NCI-H128 (cell line): ENCODE measurements around the gene MOAP1.
"Not testable (repeated sequence)": the region's sequence is repeated elsewhere in the genome, so short reads cannot be mapped to it uniquely, and the experiment has no call there.

Experiments used
- DNase-seq: peaks from one replicate; lab custom pipeline; 2025; ENCODE audit not compliant: unreplicated experiment; lab: John Stamatoyannopoulos, UW

MOAP1 gene, protein sequence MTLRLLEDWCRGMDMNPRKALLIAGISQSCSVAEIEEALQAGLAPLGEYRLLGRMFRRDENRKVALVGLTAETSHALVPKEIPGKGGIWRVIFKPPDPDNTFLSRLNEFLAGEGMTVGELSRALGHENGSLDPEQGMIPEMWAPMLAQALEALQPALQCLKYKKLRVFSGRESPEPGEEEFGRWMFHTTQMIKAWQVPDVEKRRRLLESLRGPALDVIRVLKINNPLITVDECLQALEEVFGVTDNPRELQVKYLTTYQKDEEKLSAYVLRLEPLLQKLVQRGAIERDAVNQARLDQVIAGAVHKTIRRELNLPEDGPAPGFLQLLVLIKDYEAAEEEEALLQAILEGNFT

DNA sequence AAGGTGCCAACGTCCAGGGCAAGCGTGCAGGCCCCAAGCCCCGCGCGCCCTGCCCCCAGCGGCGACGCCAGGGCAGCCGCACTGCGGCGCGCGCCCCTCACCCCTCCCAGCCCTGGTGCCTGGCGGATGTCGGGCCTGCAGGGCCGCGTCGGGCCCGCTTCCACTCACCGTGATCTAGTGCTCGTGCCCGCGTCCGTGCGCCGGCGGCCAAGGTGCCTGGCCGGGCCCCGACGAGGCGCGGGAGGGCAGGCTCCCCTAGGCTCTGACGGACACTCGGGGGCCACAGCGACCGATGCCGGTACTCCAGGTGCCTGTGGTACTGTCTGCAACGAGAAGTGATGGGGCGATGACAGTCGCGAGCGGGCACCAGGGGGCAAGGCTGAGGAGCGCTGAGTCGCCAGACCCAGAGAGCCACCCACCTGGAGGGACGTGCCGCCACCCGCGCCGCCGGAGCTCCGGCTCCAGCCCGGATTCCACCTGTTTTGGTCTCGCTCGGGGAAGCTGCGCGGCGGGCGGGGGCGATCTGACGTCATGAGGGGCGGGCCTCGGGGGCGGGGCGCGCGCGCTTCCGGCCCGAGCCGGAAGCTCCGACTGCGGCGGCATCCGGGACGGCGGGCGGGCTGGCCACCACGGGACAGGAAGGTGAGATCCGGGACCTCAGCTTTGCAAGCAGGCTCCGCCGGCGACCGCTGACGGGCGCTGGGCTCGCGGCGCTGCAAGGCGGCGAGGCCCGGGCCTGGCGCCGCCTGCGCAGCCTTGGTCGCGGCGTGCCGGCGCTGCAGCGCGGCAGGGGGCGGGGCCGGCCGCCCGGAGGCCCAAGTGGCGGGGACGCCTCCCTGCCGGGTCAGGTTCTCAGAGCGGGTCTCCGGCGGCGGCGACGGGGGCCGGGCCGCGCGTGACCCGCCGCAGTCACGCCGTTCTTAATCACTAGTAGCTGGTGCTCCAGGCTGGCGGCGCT lies at the start of gene MOAP1, which contains the start of gene LYSET:
Gene MOAP1 (minus strand): TSS at position 507 of the 958 bp plus-strand sequence. CDS start 655 bp downstream, outside the sequence.
Gene LYSET (plus strand): TSS at position 927 of the 958 bp plus-strand sequence. CDS start 89 bp downstream, outside the sequence.
- peak; percentile 75 for DNase-seq

GRCh38 chr14:93233078-93233477 lies 48.4 kb upstream of the MOAP1 start:
- DNase-seq = not testable (repeated sequence)

DNA sequence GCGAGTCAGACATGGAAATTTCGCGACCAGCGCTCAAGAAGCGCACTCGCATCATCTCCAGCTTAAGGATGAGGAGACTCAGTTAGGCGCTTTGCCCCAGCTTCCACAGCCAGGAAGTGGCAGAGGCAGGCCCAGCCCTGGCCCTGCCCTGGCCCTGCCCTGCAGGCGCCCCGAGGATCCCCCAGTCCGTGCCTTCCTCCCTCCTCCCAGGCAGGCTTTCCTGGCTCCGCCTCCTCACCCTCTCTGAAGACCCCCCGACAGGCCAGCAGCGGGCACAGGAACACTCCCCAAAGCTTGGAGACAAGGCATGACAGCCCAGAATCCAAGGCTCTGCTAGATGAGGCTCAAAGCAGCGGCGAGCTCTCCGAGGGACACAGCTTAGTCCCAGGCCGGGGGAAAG lies 47.5 kb upstream of the MOAP1 start:
- no peak for DNase-seq

DNA sequence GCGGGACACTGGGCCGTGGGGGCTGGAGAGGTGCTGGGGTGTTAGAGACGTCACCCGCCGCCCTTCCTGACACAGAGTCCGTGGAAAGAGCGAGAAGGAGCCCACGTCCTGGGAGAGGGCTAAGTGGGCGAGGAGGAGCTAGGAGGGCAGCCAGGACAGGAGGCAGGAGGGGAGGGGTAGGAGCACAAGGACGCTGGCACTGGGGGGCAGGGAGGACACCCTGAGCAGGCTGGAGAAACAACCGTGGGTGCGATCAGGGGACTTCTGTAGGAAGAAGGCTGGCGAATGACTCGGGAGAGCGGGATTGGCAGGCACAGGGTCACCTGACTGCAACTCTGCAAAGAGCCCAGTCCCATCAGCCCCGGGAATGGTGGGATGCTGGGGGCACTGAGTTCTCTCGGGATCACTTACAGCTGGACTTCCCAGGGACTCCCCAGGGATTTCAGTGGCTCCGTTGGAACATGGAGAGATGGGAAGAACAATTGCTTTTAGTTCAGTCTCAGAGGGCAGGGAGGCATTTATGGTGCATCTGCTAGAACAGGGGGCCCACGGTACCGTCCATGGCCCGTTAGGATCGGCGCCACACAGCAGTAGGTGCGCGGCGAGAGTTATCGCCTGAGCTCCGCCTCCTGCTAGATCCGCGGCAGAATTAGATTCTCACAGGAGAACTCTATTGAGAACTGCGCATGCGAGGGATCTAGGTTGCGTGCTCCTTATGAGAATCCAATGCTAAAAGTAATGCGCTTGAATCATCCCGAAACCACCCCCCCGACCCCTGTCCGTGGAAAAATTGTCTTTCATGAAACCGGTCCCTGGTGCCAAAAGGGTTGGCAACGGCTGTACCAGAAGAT lies 46.7 kb upstream of the MOAP1 start:
- DNase-seq = peak; percentile 48

- DNase-seq = no peak
Measured at GRCh38 chr14:93230539-93230938, 45.8 kb upstream of the MOAP1 start.

GRCh38 chr14:93228550-93228949 lies 43.9 kb upstream of the MOAP1 start:
- DNase-seq = no peak

DNA sequence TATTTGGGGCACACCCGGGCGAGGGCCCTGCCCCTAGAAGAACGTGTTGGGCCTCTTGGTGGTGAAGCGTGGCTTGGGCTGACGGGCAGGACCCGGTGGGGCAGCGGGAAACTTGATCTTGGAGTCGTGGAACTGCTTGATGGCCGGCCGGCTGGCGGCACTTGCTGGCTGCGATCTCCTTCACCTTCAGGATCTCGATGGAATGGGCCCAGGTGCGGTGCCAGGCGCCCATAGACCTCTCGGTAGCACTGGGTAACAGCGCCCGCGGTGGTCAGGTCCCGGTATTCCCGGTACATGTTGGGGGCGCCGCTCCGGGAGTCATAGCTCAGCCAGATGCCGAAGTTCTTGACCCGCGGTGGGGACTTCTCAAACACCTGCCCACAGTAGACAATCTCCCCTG lies 38.9 kb upstream of the MOAP1 start:
- DNase-seq = no peak

DNA sequence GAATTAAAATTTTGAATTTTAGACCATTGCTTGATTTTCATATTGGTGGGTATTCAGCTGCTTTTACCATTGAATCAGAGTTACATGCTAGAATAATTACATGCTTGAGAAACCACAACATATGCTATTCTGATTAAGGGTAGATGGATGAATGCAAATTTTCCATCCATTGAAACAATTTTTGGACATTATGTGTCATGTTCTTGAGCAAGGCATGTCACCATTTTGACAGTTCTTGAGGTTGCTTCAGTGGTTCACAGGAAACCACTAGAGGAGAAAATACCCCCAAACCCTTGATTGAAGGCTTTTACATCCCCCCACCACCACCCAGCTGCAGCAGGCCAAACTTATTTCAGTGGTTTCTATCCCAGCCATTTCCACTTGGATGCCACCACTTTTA lies 35.8 kb upstream of the MOAP1 start:
- DNase-seq = no peak

GRCh38 chr14:93219103-93219726 lies 34.5 kb upstream of the MOAP1 start:
- peak; percentile 30 for DNase-seq

- DNase-seq = no peak
Measured at GRCh38 chr14:93214598-93214997, 29.9 kb upstream of the MOAP1 start.

DNA sequence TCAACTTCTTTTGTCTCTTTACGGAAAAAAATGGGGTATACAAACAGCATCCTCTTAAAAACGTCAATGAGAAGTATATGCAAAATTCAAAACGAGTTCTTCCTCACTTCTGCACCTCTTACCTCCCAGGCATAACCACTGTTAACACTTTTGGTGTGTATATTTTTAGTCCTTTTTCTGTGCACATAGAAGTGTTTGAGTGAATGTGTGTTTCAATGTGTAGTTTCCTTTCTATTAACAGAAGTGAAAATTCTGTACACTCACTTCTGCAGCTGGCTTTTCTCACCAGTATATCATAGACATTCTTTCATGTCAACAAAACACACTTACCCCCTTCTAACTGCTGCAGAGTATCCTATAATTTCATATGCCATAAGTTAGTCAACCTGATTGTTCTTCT lies 27.7 kb upstream of the MOAP1 start:
- no peak for DNase-seq

DNA sequence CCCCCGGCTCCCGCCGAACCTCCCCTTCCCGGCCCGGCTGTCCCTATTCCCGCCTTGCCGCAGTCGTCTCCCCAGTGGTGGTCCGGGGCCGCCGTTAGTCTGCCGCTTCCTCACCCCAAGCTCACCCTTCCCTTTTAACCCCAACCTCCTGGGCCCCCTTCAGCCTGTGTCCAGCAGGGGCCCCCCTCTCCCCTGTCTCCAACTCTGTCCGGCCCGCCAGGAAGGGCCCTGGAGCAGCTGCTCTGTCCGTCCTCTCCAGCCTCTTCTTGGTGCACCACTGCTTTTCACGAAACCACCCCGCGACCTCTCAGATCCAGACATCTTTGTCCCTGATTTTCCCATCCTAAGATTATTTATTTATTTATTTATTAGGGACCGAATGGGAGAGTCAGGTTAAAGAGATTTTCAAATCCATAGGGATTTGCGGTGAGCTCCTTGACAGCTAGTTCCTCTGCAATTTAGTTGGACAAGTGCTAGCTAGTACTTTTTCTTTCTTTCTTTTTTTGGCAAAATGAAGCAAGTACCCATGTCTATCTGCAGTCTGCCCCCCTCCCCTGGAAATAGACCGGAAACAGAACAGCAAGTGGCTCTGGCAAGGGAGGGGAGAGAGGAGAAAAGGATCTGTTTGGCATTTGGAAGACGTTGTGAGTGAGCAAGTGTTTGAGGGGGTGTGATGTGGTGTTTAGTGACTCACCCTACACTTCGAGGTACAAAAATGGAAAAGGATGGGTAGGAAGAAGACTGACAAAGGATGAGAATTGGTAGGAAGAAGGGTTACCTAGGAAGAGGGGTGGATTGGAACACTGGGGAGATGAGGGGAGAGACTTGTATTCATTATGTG lies 23.0 kb upstream of the MOAP1 start:
- no peak for DNase-seq

DNA sequence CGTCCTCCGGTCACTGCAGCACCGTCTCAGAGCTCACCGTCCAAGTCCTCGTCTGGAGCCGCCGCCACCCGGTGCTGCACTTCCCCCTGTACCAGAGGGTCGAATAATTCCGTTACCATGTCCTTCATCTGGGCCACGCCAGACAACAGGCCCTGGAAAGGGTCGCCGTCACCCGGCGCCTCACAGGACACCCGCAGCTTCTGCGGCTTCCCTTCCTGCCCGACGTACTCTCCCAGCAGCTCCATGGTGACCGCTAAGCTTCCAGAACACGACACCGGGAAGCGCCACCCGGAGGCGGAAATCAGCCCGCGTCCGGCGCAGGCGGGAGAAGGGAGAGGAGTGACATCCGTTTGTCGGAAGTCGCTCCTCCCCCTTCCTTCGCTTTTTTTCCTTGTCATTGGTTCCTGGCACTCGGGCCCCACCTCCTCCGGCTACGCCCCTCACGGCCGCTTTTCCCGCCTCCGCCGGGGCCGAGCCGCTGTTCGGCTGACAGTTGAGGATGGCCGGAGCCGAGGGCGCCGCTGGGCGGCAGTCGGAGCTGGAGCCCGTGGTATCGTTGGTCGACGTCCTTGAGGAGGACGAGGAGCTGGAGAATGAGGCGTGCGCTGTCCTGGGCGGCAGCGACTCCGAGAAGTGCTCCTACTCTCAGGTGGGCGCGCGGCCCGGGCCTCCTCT lies 22.2 kb upstream of the MOAP1 start, which contains the start of the genes GON7 and UBR7:
Gene GON7 (minus strand): TSS at position 273 of the 675 bp plus-strand sequence. CDS start 28 bp downstream, at position 245.
Gene UBR7 (plus strand): TSS at position 464 of the 675 bp plus-strand sequence. CDS start 36 bp downstream, at position 500.
- DNase-seq = peak; percentile 97

- no peak for DNase-seq
Measured at GRCh38 chr14:93201155-93201704, 16.5 kb upstream of the MOAP1 start.

- DNase-seq = no peak
Measured at GRCh38 chr14:93200553-93200952, 15.9 kb upstream of the MOAP1 start.

GRCh38 chr14:93199031-93199430 lies 14.3 kb upstream of the MOAP1 start:
- DNase-seq = no peak

DNA sequence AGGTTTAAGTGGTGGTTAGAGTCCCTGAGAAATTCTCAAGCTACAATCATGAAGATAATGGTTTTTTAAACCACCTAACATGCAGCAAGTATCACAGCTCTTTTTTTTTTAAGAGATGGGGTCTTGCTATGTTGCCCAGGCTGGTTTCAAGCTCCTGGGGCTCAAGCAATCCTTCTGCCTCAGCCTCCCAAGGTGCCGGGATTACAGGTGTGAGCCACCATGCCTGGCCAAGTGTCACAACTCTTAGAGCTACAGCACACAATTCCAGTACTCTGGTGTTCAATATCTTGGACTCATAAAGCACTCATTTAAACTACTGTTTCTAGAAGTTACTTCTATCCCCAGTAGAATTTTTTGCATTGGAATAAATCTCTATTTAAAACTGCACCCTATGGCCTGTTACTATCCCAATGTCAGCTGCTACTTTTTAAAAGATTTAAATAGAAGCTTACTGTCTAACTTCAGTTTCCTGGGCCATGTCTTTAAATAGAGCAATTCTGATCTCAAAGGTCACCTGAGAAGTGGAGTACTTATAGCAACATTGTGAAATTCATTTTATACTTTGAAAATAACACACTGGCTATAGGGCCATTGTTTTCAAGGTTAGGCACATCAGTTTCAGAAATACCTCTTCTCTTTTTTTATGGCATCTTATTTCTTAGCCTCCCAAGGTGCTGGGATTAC lies 10.8 kb upstream of the MOAP1 start:
- DNase-seq = no peak

DNA sequence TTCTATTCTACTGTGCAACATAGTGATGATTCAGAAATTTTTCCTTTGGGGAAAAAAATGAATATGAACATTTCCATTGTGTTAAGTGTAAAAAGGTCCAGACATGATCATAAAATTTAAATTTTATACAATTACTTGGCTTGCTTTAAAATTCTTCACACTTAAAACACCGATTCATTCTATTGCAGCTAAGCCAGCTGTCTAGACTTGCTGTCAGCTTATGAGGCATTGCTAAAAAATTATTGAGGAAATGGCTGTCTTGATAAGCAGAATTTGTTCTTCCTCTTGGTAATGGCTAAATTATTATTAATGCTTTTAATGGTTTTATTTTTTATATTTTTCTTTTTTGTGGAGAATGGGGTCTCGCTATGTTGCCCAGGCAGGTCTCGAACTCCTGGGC lies 2.3 kb upstream of the MOAP1 start:
- DNase-seq = no peak
